SH-SY5Y (cell line): ENCODE measurements around the gene MAP7D3.

Experiments
- GATA2 ChIP-seq: IDR thresholded peaks from 2 replicates; pipeline ENCODE4 v1.6.1; 2011; ENCODE audit warnings: mild to moderate bottlenecking, low read depth, low read length
- GATA3 ChIP-seq: IDR thresholded peaks from 2 replicates; pipeline ENCODE4 v1.6.1; 2011; ENCODE audit warnings: low read depth, mild to moderate bottlenecking, low read length, moderate library complexity

- TF ChIP-seq GATA2: no peak
- no peak for TF ChIP-seq GATA3
These were observed 53.2 kb downstream of the MAP7D3 start for GRCh38 chrX:136198010-136198409.
